Spleen (tissue), 11 donors: ENCODE data around the gene RHOF. TPM values are rescaled to one million over a fixed set of nuclear protein-coding genes. Genes with fewer than 3 reads are reported as not detected.

Source experiments
- DNase-seq: peaks from one replicate; pipeline ENCODE4 v3.0.0-alpha.2; 2020
- H3K27ac ChIP-seq, 8 donors: fragments of 200-600 bp; sonication (generic) in 7 of 8; 1 replicate in 4 of 8; 2 replicates in 4 of 8; pipeline versions ENCODE4 v1.5.0 to v1.8.0; 2016 to 2021; ENCODE audit warnings: inconsistent platforms in 4 of 8, mild to moderate bottlenecking in 4 of 8, moderate library complexity in 1 of 8
- H3K27me3 ChIP-seq, 7 donors: fragments of 200-600 bp; sonication (generic) in 6 of 7; replicated peaks in 1 of 7; 1 replicate in 4 of 7; 2 replicates in 3 of 7; pipeline versions ENCODE4 v1.5.0 to v1.8.0; 2016 to 2021; ENCODE audit warnings: inconsistent platforms in 3 of 7, mild to moderate bottlenecking in 1 of 7
- H3K36me3 ChIP-seq, 6 donors: fragments of 200-600 bp; sonication (generic) in 5 of 6; 1 replicate in 4 of 6; 2 replicates in 2 of 6; pipeline versions ENCODE4 v1.5.0 to v1.8.0; 2016 to 2021; ENCODE audit warnings: inconsistent platforms in 2 of 6
- H3K4me1 ChIP-seq, 6 donors: fragments of 200-600 bp; sonication (generic) in 5 of 6; 1 replicate in 3 of 6; 2 replicates in 3 of 6; pipeline versions ENCODE4 v1.5.0 to v1.8.0; 2016 to 2021; ENCODE audit warnings: inconsistent platforms in 3 of 6
- H3K4me3 ChIP-seq, 8 donors: fragments of 200-600 bp; sonication (generic) in 7 of 8; 1 replicate in 4 of 8; 2 replicates in 4 of 8; pipeline versions ENCODE4 v1.5.0 to v1.8.0; 2016 to 2021; ENCODE audit warnings: inconsistent platforms in 4 of 8, mild to moderate bottlenecking in 4 of 8, moderate library complexity in 2 of 8
- H3K9me3 ChIP-seq, 8 donors: fragments of 200-600 bp; sonication (generic) in 7 of 8; 1 replicate in 4 of 8; 2 replicates in 4 of 8; pipeline versions ENCODE4 v1.5.0 to v1.8.0; 2016 to 2021; ENCODE audit warnings: inconsistent platforms in 4 of 8
- CTCF ChIP-seq, 11 experiments: fragments of 200-600 bp in 7 of 11; fragments of 450-650 bp in 4 of 11; sonication (generic) in 4 of 11; IDR thresholded peaks in 8 of 11; conservative IDR thresholded peaks in 3 of 11; 1 replicate in 7 of 11; 2 replicates in 4 of 11; pipeline versions ENCODE4 v1.4.0 to v1.8.0; 2016 to 2021; ENCODE audit warnings: antibody characterized with exemption in 11 of 11, inconsistent platforms in 4 of 11, mild to moderate bottlenecking in 1 of 11
- POLR2A ChIP-seq, 3 donors: fragments of 450-650 bp; IDR thresholded peaks; one replicate each; pipeline ENCODE4 v1.5.1; 2017; ENCODE audit warnings: antibody characterized with exemption in 3 of 3, mild to moderate bottlenecking in 1 of 3
- POLR2AphosphoS5 ChIP-seq, 3 donors: sonication (generic); formaldehyde crosslinking; IDR thresholded peaks; one replicate each; pipeline ENCODE4 v1.5.1; 2017; ENCODE audit warnings: antibody characterized with exemption in 3 of 3
- WGBS, 5 donors: extraction: QIAGEN DNeasy Blood & Tissue Kit in 3 of 5; methylation state at CpG; one replicate each; pipeline versions ENCODE4 v1.1.5 to v1.1.7; 2013 to 2018; 5-methylcytosine and 5-hydroxymethylcytosine counted together
- intact Hi-C: fragments of 100-400 bp; cut with DNase I; formaldehyde crosslinking; loops from one replicate; pipeline ENCODE4 v1.15.0; 2023; ENCODE audit warnings: low total_unique reads
- polyA plus RNA-seq, 3 donors: library from polyadenylated mRNA; stranded (reverse); fragments of 200-250 nt; gene quantifications; one replicate each; pipeline ENCODE4 v1.2.1, GENCODE V29; 2013
- total RNA-seq, 7 donors: library from RNA; depleted of rRNA in 3 of 7; stranded (reverse); fragments of >200 nt in 3 of 7; fragmentation: NEBNext Ultra II Directional in 4 of 7; extraction: Animal tissue kit (Norgen Biotek cat#: 25700) in 4 of 7; gene quantifications; one replicate each; pipeline versions ENCODE4 v1.1.0 to v1.2.1, GENCODE V29; 2016 to 2021
- donor health status: healthy with polysubstance abuse.
- donor health status: DM: no; HTN: no; CAD: no; lungs with moderate emphysema.
- donor health status: DM: no; HTN: no; CAD: no.
- donor health status: Bipolar disorder and iron deficiency.
- donor health status: healthy.
- donor health status: DM: no; HTN: no; CAD: no.
- donor health status: DM: yes; HTN: yes; CAD: no.

RHOF gene
- total and polyA plus RNA-seq, 10 donors = 18.4 to 71.7 (median 52.6) TPM

- H3K36me3 ChIP-seq = peaks cover 0 to 17% (median 0%) of the 10 kb centered on the region in 6 donors
- no peak for DNase-seq
- H3K27ac ChIP-seq = peak overlapping the region; percentile 93 to 100 (median 100)
- peaks cover 72 to 100% (median 99%) of the 10 kb centered on the region in 6 donors for H3K4me1 ChIP-seq
- H3K27me3 ChIP-seq = no peaks in the 10 kb centered on the region
- WGBS, 5 donors = 27 to 51% (median 43%) methylated on average over 5 to 6 of the region's 6 CpGs
- intact Hi-C loops = no loop called here
- no peaks in the 10 kb centered on the region for H3K9me3 ChIP-seq
- H3K4me3 ChIP-seq = peak overlapping the region in 1 of 8 donors; percentile 80
- TF ChIP-seq POLR2A (IDR thresholded peaks at IDR 0.05) = no peak
- peak in 2 of 3 donors; percentile 25 to 37 for TF ChIP-seq POLR2AphosphoS5 (IDR thresholded peaks at IDR 0.05)
- no peak for TF ChIP-seq CTCF (IDR thresholded peaks at IDR 0.05 in 8 of 11, conservative IDR thresholded peaks at IDR 0.05 in 3 of 11)
Observed at GRCh38 chr12:121786440-121786825, 7.1 kb downstream of the RHOF start.

DNA sequence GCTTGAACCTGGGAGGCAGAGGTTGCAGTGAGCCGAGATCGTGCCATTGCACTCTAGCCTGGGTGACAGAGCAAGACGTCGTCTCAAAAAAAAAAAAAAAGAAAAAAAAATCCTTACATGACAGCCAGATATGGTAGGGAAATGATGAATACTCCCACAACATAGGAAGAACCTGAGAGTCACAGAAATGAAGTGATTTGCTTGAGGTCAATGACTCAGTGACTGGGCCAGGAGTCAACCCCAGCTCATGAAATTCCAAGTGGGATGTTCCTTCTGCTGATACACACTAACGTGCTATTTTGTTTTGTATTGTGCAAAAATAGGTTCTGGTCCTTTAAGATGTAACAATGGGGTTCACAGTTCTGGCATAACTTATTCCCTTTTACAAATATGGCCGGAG lies 9.0 kb downstream of the RHOF start:
- Histone ChIP-seq H3K4me1 (peaks cover 63 to 99% (median 91%) of the 10 kb centered on the region in 6 donors), H3K9me3 (no peaks in the 10 kb centered on the region), H3K27me3 (no peaks in the 10 kb centered on the region), H3K36me3 (peaks cover 2 to 30% (median 18%) of the 10 kb centered on the region in 6 donors), H3K27ac (peak overlapping the region in 7 of 8 donors; percentile 2 to 100 (median 100)), H3K4me3 (peak overlapping the region in 1 of 8 donors; percentile 9)
- TF ChIP-seq POLR2AphosphoS5 (IDR thresholded peaks at IDR 0.05) = no peak
- TF ChIP-seq CTCF (IDR thresholded peaks at IDR 0.05 in 8 of 11, conservative IDR thresholded peaks at IDR 0.05 in 3 of 11) = no peak
- TF ChIP-seq POLR2A (IDR thresholded peaks at IDR 0.05) = no peak
- DNase-seq = no peak
- WGBS, 5 donors = 41 to 62% (median 42%) methylated on average over 6 of the region's 6 CpGs
- intact Hi-C loops = no loop called here

DNA sequence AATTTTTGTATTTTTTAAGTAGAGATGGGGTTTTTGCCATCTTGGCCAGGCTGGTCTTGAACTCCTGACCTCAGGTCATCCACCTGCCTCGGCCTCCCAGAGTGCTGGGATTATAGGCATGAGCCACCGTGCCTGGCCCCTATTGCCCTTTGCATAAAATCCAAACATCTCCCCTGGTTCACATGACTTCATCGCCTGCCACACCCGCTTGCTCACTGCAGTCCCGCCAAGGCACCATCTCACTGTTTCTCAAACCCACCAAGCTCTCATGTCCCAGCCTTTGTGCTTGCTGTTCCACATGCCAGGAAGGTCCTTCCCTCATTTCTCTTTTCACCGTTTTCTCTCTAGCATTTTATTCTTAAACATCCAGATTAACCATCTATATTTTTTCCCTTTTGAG lies 9.7 kb downstream of the RHOF start:
- intact Hi-C loops = no loop called here
- no peak for DNase-seq
- 68 to 90% (median 74%) methylated on average over 6 of the region's 6 CpGs for WGBS, 5 donors
- Histone ChIP-seq H3K4me1 (peaks cover 56 to 99% (median 87%) of the 10 kb centered on the region in 6 donors), H3K9me3 (no peaks in the 10 kb centered on the region), H3K27ac (peak overlapping the region in 4 of 8 donors; percentile 2 to 100 (median 100)), H3K4me3 (no peak overlapping the region), H3K36me3 (peaks cover 2 to 37% (median 25%) of the 10 kb centered on the region in 6 donors), H3K27me3 (no peaks in the 10 kb centered on the region)
- no peak for TF ChIP-seq CTCF (IDR thresholded peaks at IDR 0.05 in 8 of 11, conservative IDR thresholded peaks at IDR 0.05 in 3 of 11)
- no peak for TF ChIP-seq POLR2A (IDR thresholded peaks at IDR 0.05)
- no peak for TF ChIP-seq POLR2AphosphoS5 (IDR thresholded peaks at IDR 0.05)

GRCh38 chr12:121781998-121782979 lies 11.2 kb downstream of the RHOF start:
- no peak for DNase-seq
- WGBS, 5 donors = 21 to 32% (median 25%) methylated on average over 14 of the region's 14 CpGs
- peak overlapping the region; percentile 4 to 100 (median 72) for H3K27ac ChIP-seq
- H3K27me3 ChIP-seq = no peaks in the 10 kb centered on the region
- H3K4me3 ChIP-seq = peak overlapping the region in 1 of 8 donors; percentile 27
- H3K4me1 ChIP-seq = peaks cover 42 to 89% (median 74%) of the 10 kb centered on the region in 6 donors
- peaks cover 2 to 51% (median 30%) of the 10 kb centered on the region in 6 donors for H3K36me3 ChIP-seq
- no peaks in the 10 kb centered on the region for H3K9me3 ChIP-seq
- TF ChIP-seq POLR2A (IDR thresholded peaks at IDR 0.05) (no peak), CTCF (IDR thresholded peaks at IDR 0.05 in 8 of 11, conservative IDR thresholded peaks at IDR 0.05 in 3 of 11) (no peak), POLR2AphosphoS5 (IDR thresholded peaks at IDR 0.05) (no peak)
- intact Hi-C loops = no loop called here
